Choroid plexus epithelial cell (primary cell): ENCODE measurements around the gene TSKU.

Experiments
- DNase-seq: peaks from one replicate; pipeline ENCODE4 v3.0.0-alpha.2; 2010; ENCODE audit warnings: low read depth
- H3K4me3 ChIP-seq: 2 replicates; pipeline ENCODE4 v1.5.1; 2011; ENCODE audit warnings: low read depth, mild to moderate bottlenecking, control low read depth, low read length, moderate library complexity
- CTCF ChIP-seq: conservative IDR thresholded peaks from 2 replicates; pipeline ENCODE4 v1.5.1; 2011; ENCODE audit warnings: low read depth, mild to moderate bottlenecking, control low read depth, inconsistent platforms, low read length, moderate library complexity

The TSKU gene

GRCh38 chr11:76761718-76762355 is 21.3 kb upstream of the TSKU start:
- no peak overlapping the region for H3K4me3 ChIP-seq
- TF ChIP-seq CTCF: no peak
- DNase-seq: no peak

- DNase-seq: no peak
- no peak for TF ChIP-seq CTCF
- no peak overlapping the region for H3K4me3 ChIP-seq
Measured at GRCh38 chr11:76762356-76762752, 20.8 kb upstream of the TSKU start.

- TF ChIP-seq CTCF: no peak
- DNase-seq: no peak
Measured at GRCh38 chr11:76762867-76763572, 20.1 kb upstream of the TSKU start.

DNA sequence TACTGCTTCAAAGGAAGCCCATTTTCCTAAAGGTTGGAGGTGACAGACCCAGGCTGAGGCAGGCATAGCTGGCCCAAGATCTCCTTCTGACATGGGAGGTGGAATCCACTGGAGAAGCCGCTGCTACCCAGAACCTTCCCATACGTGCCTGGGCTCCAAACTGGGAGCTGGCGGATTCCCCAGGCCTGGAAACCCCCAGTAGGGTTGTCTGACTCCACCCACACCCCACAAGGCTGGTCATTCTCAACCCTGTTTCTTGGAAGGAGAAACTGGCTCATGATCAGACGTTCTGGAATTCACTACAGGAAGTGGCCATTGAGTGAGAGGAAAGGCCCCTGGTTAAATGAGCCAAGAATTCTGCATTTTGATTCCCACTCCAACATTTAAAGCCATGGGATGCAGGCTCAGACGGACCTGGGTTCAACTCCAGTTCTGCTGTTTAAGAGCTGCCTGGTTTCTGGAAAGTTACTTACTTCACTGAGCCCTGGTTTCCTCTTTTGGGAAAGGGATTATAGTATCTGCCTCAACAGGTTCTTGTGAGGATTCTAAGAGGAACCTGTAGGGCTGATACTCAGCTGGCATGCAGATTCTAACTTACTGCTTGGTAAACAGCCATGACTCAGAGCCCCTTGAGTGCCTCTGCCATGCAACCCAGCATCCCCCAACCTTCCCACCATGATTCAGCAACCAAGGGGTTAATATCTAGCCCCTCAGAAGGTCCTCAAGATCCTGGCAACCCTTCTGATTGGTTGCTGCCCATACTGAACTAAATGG is 19.4 kb upstream of the TSKU start:
- TF ChIP-seq CTCF: no peak
- no peak overlapping the region for H3K4me3 ChIP-seq
- peak; percentile 87 for DNase-seq

More at GRCh38 chr11:76762867-76763572, 20.1 kb upstream of the TSKU start:
- no peak overlapping the region for H3K4me3 ChIP-seq

DNA sequence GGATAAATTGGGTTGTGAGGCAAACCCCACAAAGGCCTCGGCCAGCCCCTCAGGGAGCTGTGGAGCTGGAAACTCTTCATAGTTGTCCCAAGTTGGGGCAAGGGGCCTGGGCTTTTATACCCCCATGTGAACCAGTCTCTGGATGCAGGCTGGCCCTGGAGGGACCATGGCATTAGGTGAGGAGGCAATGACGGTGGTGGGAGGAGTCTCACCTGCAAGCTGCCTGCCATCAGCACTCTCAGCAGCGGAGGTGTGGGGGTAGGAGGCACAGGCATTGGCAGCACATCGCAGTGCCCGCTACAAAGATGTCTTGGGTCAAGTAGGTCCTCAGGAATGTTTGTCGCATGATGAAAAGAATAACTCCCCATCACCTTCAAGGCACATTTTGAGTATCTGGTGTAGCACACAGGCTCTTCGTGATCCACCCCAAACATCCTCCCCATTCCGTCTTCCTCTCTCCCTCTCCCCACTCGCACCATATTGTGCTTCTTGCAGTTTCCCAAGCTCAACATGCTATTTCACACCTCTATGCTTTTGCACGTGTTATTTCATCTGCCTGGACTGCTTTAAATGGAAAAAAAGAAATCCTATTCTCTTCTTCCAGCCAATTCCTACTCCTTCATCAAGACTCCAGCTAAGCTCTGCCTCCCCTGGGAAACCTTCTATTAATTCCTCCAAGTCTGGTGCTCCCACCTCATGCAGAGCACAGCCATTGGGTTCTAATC is 18.1 kb upstream of the TSKU start:
- no peak for DNase-seq
- no peak overlapping the region for H3K4me3 ChIP-seq
- no peak for TF ChIP-seq CTCF

- no peak for TF ChIP-seq CTCF
- DNase-seq: no peak
- H3K4me3 ChIP-seq: no peak overlapping the region
Measured at GRCh38 chr11:76765863-76766350, 17.2 kb upstream of the TSKU start.
